Pancreas (tissue), 8 donors: Measurements from ENCODE around the gene METTL2A. TPM values are rescaled to one million over a fixed set of nuclear protein-coding genes. Genes with fewer than 3 reads are reported as not detected.

ENCODE experiments used
- polyA plus RNA-seq, 2 donors: library from polyadenylated mRNA; stranded (reverse); fragments of 200-250 nt; gene quantifications; one replicate each; pipeline ENCODE4 v1.2.3, GENCODE V29; 2013
- total RNA-seq, 6 donors: library from RNA; stranded (reverse); fragmentation: NEBNext Ultra II Directional in 4 of 6; extraction: Animal tissue kit (Norgen Biotek cat#: 25700) in 4 of 6; gene quantifications; one replicate each; pipeline versions ENCODE4 v1.2.1 to v1.2.4, GENCODE V29; 2021 to 2023
- donor health status: healthy with polysubstance abuse.
- donor health status: DM: no; HTN: no; CAD: no; lungs with moderate emphysema.
- donor health status: DM: no; HTN: no; CAD: no.
- donor health status: Bipolar disorder and iron deficiency.
- donor health status: DM: yes; HTN: yes; CAD: no.
- donor health status: DM: no; HTN: no; CAD: no.
- donor health status: DM: no; HTN: no; CAD: no.
- donor health status: DM: yes; HTN: yes; CAD: no.

The METTL2A gene
- total and polyA plus RNA-seq, 8 donors, result 4.0 to 11.0 (median 6.9) TPM

Other genes starting within 250 kb of the METTL2A start
- not detected for gene EFCAB3, start 43.3 kb upstream of the METTL2A start, total RNA-seq
- gene EFCAB3, start 43.3 kb upstream of the METTL2A start, polyA plus RNA-seq, result not detected
- gene TLK2, start 54.9 kb downstream of the METTL2A start, total RNA-seq, result 10 to 100 TPM; 10.9 to 19.3 (median 13.6) TPM
- gene TLK2, start 54.9 kb downstream of the METTL2A start, polyA plus RNA-seq, result 1 to 10 TPM; 6.2 to 9.9 TPM
- gene MRC2, start 203.8 kb downstream of the METTL2A start, total RNA-seq, result 10 to 100 TPM in 2 of 6 donors, 1 to 10 TPM in 4; 1.6 to 25.4 (median 5.5) TPM
- 1 to 10 TPM; 2.9 to 6.5 TPM for gene MRC2, start 203.8 kb downstream of the METTL2A start, polyA plus RNA-seq